HepG2 (cell line): ENCODE measurements around the gene CTIF. TPM values are rescaled to one million over a fixed set of nuclear protein-coding genes. Genes with fewer than 3 reads are reported as not detected.
"Not testable (repeated sequence)": the region's sequence is repeated elsewhere in the genome, so short reads cannot be mapped to it uniquely, and the experiment has no call there.

Source experiments
- ATAC-seq: fragments of 200-7000 bp; cut with Tn5 transposase; 3 replicates; pipeline ENCODE4 v1.9.1; 2020; ENCODE audit warnings: mild to moderate bottlenecking, moderate library complexity
- BruUV-seq: library from RNA; stranded (reverse); fragments of 400-500 nt; replicated peaks from 2 replicates; lab custom pipeline; 2021; lab: Mats Ljungman, UMichigan
- CTCF ChIA-PET: fragments of 300-600 bp; formaldehyde crosslinking; extraction: SDS; loops from one replicate; lab custom pipeline; 2021; ENCODE audit warnings: low total read pairs, inconsistent platforms, low intra/inter-chr PET ratio; lab: Yijun Ruan, JAX
- POLR2A ChIA-PET: fragments of 350-600 bp; sonication (Branson Sonifier 250); formaldehyde crosslinking; loops from one replicate; lab custom pipeline; 2020; ENCODE audit warnings: antibody characterized with exemption, inconsistent platforms; lab: Yijun Ruan, JAX
- DNase-seq: peaks from one replicate; pipeline ENCODE4 v3.0.0-alpha.2; 2015; ENCODE audit warnings: low spot score
- FAIRE-seq: peaks from 3 replicates; lab custom pipeline; 2011; peaks lifted over from hg19 to GRCh38; lab: Jason Lieb, UNC
- H2AFZ ChIP-seq: one replicate; pipeline ENCODE4 v1.6.1; 2011; ENCODE audit warnings: low read length, inconsistent platforms
- H3K27ac ChIP-seq: fragments of 300-600 bp; 3 replicates; pipeline ENCODE4 v1.8.0; 2011; ENCODE audit warnings: mixed run types, mild to moderate bottlenecking, mixed read lengths, low read length, inconsistent platforms; ENCODE audit not compliant: insufficient read depth; ENCODE audit errors: extremely low read length
- H3K27me3 ChIP-seq, 2 experiments: fragments of 200-600 bp in 1 of 2; 2 replicates in 1 of 2; 3 replicates in 1 of 2; pipeline versions ENCODE4 v1.6.0 to v1.8.0; 2011; ENCODE audit warnings: low read length in 2 of 2, mild to moderate bottlenecking in 2 of 2, moderate library complexity in 2 of 2, inconsistent platforms in 1 of 2; ENCODE audit not compliant: insufficient read depth in 2 of 2, control insufficient read depth in 1 of 2
- H3K36me3 ChIP-seq, 2 experiments: fragments of 200-600 bp in 1 of 2; replicated peaks in 1 of 2; 2 replicates in 1 of 2; 3 replicates in 1 of 2; pipeline versions ENCODE4 v1.5.1 to v1.8.0; 2011; ENCODE audit warnings: low read length in 2 of 2, inconsistent platforms in 1 of 2; ENCODE audit not compliant: insufficient read depth in 2 of 2, control insufficient read depth in 1 of 2
- H3K4me1 ChIP-seq: 2 replicates; pipeline ENCODE4 v1.5.1; 2012; ENCODE audit warnings: low read length, inconsistent platforms; ENCODE audit not compliant: insufficient read depth
- H3K4me2 ChIP-seq: 2 replicates; pipeline ENCODE4 v1.6.0; 2011; ENCODE audit warnings: low read depth, low read length, inconsistent platforms
- H3K4me3 ChIP-seq, 3 experiments: fragments of 200-600 bp in 1 of 3; sonication (generic), shearing (Covaris generic) in 1 of 3; replicated peaks in 1 of 3; 2 replicates each; pipeline ENCODE4 v1.5.1; 2011 to 2016; ENCODE audit warnings: low read length in 3 of 3, inconsistent platforms in 2 of 3, low read depth in 2 of 3, mild to moderate bottlenecking in 2 of 3, control low read depth in 1 of 3, mixed read lengths in 1 of 3; ENCODE audit not compliant: insufficient read depth in 1 of 3
- H3K79me2 ChIP-seq: one replicate; pipeline ENCODE4 v1.6.1; 2011; ENCODE audit warnings: low read length, inconsistent platforms; ENCODE audit not compliant: insufficient read depth
- H3K9ac ChIP-seq: 2 replicates; pipeline ENCODE4 v1.6.0; 2011; ENCODE audit warnings: mild to moderate bottlenecking, low read depth, low read length, inconsistent platforms; ENCODE audit not compliant: insufficient read depth
- H3K9me3 ChIP-seq: 2 replicates; pipeline ENCODE4 v1.5.1; 2012; ENCODE audit warnings: mild to moderate bottlenecking, low read length
- H4K20me1 ChIP-seq: 2 replicates; pipeline ENCODE4 v1.6.0; 2011; ENCODE audit warnings: inconsistent platforms, mild to moderate bottlenecking, low read length, moderate library complexity; ENCODE audit not compliant: insufficient read depth
- ATM ChIP-seq: fragments of 450-650 bp; IDR thresholded peaks from 2 replicates; pipeline ENCODE4 v1.7.1; 2017; ENCODE audit warnings: mild to moderate bottlenecking, borderline replicate concordance
- HNRNPLL ChIP-seq: fragments of 200-400 bp; formaldehyde crosslinking; IDR thresholded peaks from 2 replicates; pipeline ENCODE4 v1.6.1; 2017; ENCODE audit warnings: mild to moderate bottlenecking, low read depth, low read length; ENCODE audit not compliant: poor library complexity, severe bottlenecking
- PRDM10 ChIP-seq: sonication (generic); formaldehyde crosslinking; IDR thresholded peaks from 2 replicates; pipeline ENCODE4 v1.4.0; 2020; ENCODE audit warnings: low read depth, missing genetic modification reagents
- ZNF3 ChIP-seq: IDR thresholded peaks from 2 replicates; pipeline ENCODE4 v1.7.0; 2017; ENCODE audit warnings: inconsistent platforms
- ZNF562 ChIP-seq: sonication (generic); formaldehyde crosslinking; IDR thresholded peaks from 2 replicates; pipeline ENCODE4 v1.8.0; 2022; ENCODE audit warnings: missing genetic modification reagents, borderline replicate concordance
- ZNF704 ChIP-seq: sonication (generic); formaldehyde crosslinking; IDR thresholded peaks from 2 replicates; pipeline ENCODE4 v1.8.1; 2023; ENCODE audit warnings: mild to moderate bottlenecking, inconsistent platforms, moderate library complexity, missing genetic modification reagents, borderline replicate concordance
- ZNF720 ChIP-seq: sonication (generic); formaldehyde crosslinking; IDR thresholded peaks from 2 replicates; pipeline ENCODE4 v1.4.0; 2020; ENCODE audit warnings: missing genetic modification reagents
- ZNF766 ChIP-seq: sonication (generic); formaldehyde crosslinking; IDR thresholded peaks from 2 replicates; pipeline ENCODE4 v1.5.0; 2020; ENCODE audit warnings: missing genetic modification reagents, borderline replicate concordance
- ZSCAN29 ChIP-seq: sonication (generic); formaldehyde crosslinking; conservative IDR thresholded peaks from 2 replicates; pipeline ENCODE4 v1.4.0; 2020; ENCODE audit warnings: mild to moderate bottlenecking, missing genetic modification reagents
- WGBS: methylation state at CpG from one replicate; pipeline ENCODE4 v1.1.6; 2017; ENCODE audit warnings: low lambda C conversion rate; 5-methylcytosine and 5-hydroxymethylcytosine counted together
- in situ Hi-C: cut with HindIII; loops from 2 replicates; pipeline ENCODE4 v1.10.0; 2017; ENCODE audit warnings: low pct_unique_long_range_greater_than_20kb; ENCODE audit not compliant: extremely low pct_ligation_motif_present
- intact Hi-C: fragments of 100-400 bp; cut with micrococcal nuclease; formaldehyde crosslinking; loops from one replicate; pipeline ENCODE4 v1.10.0; 2022; ENCODE audit not compliant: unreplicated experiment
- polyA plus RNA-seq, 8 experiments: library from polyadenylated mRNA; depleted of rRNA in 3 of 8; stranded (reverse) in 7 of 8; unstranded in 1 of 8; fragments of >200 nt; fragmentation: Illumina TruSeq in 4 of 8; extraction: Trizol in 4 of 8; gene quantifications; 2 replicates each; pipeline versions ENCODE4 v1.2.1 to v1.2.3, GENCODE V29; 2011 to 2016; ENCODE audit warnings: low read depth in 4 of 8, missing spikeins in 1 of 8, mixed read lengths in 1 of 8; ENCODE audit not compliant: insufficient read depth in 1 of 8
- total RNA-seq, 5 experiments: library from RNA; depleted of rRNA; stranded (reverse); fragments of >200 nt; fragmentation: Illumina TruSeq; extraction: Trizol; gene quantifications; 2 replicates each; pipeline ENCODE4 v1.2.3, GENCODE V29; 2016; ENCODE audit warnings: low read depth in 1 of 5
- TF ChIP-seq, protein P1 (sequence below): sonication (generic); formaldehyde crosslinking; conservative IDR thresholded peaks from 2 replicates; pipeline ENCODE4 v1.8.1; 2023; ENCODE audit warnings: missing genetic modification reagents
- TF ChIP-seq, protein P2 (sequence below): sonication (generic); formaldehyde crosslinking; IDR thresholded peaks from 2 replicates; pipeline ENCODE4 v1.5.0; 2020; ENCODE audit warnings: missing genetic modification reagents

CTIF gene
- total and polyA plus RNA-seq, 2 of the 13 experiments (the other 11 are each of a cell fraction or from before 2014, with no cell fraction given), result 18.2 to 28.0 TPM

- H4K20me1 ChIP-seq, result no peaks in the 10 kb centered on the region
- no peaks in the 10 kb centered on the region for H3K79me2 ChIP-seq
- H3K9me3 ChIP-seq, result no peaks in the 10 kb centered on the region
- BruUV-seq, result no TSS peak
- POLR2A ChIA-PET, result no interaction called here
- no peak overlapping the region for H3K9ac ChIP-seq
- H3K27ac ChIP-seq, result no peak overlapping the region
- H3K27me3 ChIP-seq, result no peaks in the 10 kb centered on the region
- CTCF ChIA-PET, result no interaction called here
- in situ Hi-C loops (loop anchor here (5.0 kb wide), 1 partner anchor 87 kb away; no protein-coding TSS in a partner anchor), intact Hi-C loops (no loop called here)
- FAIRE-seq, result no peak
- H3K4me3 ChIP-seq, result peak overlapping the region in 1 of 3 experiments; percentile 35; a peak in 1 of 6 replicates
- 100% methylated on average over 1 of the region's 5 CpGs for WGBS
- no peak for ATAC-seq
- no peak overlapping the region for H2AFZ ChIP-seq
- no peak for TF ChIP-seq ATM
- TF ChIP-seq, protein P1, sequence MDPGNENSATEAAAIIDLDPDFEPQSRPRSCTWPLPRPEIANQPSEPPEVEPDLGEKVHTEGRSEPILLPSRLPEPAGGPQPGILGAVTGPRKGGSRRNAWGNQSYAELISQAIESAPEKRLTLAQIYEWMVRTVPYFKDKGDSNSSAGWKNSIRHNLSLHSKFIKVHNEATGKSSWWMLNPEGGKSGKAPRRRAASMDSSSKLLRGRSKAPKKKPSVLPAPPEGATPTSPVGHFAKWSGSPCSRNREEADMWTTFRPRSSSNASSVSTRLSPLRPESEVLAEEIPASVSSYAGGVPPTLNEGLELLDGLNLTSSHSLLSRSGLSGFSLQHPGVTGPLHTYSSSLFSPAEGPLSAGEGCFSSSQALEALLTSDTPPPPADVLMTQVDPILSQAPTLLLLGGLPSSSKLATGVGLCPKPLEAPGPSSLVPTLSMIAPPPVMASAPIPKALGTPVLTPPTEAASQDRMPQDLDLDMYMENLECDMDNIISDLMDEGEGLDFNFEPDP (CRISPR knock-in tag), result no peak
- TF ChIP-seq ZNF720, result no peak
- TF ChIP-seq ZNF562 (CRISPR knock-in tag), result no peak
- TF ChIP-seq, protein P2, sequence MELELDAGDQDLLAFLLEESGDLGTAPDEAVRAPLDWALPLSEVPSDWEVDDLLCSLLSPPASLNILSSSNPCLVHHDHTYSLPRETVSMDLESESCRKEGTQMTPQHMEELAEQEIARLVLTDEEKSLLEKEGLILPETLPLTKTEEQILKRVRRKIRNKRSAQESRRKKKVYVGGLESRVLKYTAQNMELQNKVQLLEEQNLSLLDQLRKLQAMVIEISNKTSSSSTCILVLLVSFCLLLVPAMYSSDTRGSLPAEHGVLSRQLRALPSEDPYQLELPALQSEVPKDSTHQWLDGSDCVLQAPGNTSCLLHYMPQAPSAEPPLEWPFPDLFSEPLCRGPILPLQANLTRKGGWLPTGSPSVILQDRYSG, result no peak
- no peak for TF ChIP-seq PRDM10 (CRISPR knock-in tag)
- no peak for TF ChIP-seq ZNF3 (CRISPR knock-in tag)
- no peak for TF ChIP-seq ZSCAN29 (CRISPR knock-in tag)
- TF ChIP-seq ZNF704 (CRISPR knock-in tag), result no peak
- TF ChIP-seq HNRNPLL, result no peak
- no peak for TF ChIP-seq ZNF766 (CRISPR knock-in tag)
- no peaks in the 10 kb centered on the region for H3K36me3 ChIP-seq
- DNase-seq, result no peak
- H3K4me2 ChIP-seq, result no peak overlapping the region
- peaks cover 37% of the 10 kb centered on the region for H3K4me1 ChIP-seq
Observed at GRCh38 chr18:48869591-48869990, 330.8 kb downstream of the CTIF start.

- H3K27ac ChIP-seq, H3K4me3 ChIP-seq, CTCF ChIA-PET, POLR2A ChIA-PET, ATAC-seq, DNase-seq, H2AFZ ChIP-seq, H3K9ac ChIP-seq, in situ Hi-C loops, H4K20me1 ChIP-seq, H3K36me3 ChIP-seq, intact Hi-C loops, BruUV-seq, FAIRE-seq, H3K9me3 ChIP-seq, H3K79me2 ChIP-seq, H3K4me2 ChIP-seq, H3K27me3 ChIP-seq: not testable (repeated sequence)
- H3K4me1 ChIP-seq, result peaks cover 50% of the 10 kb centered on the region
- 76% methylated on average over 2 of the region's 13 CpGs for WGBS
Observed at GRCh38 chr18:48870926-48871325, 332.1 kb downstream of the CTIF start.
